Heart right ventricle (tissue), 16 donors: ENCODE measurements around the gene CALD1. TPM values are rescaled to one million over a fixed set of nuclear protein-coding genes. Genes with fewer than 3 reads are reported as not detected.

Experiments
- ATAC-seq, 8 donors: fragments of 200-7000 bp; cut with Tn5 transposase; one replicate each; pipeline ENCODE4 v1.9.1; 2020; ENCODE audit warnings: mild to moderate bottlenecking in 8 of 8, moderate library complexity in 8 of 8, moderate number of reproducible peaks in 1 of 8
- DNase-seq, 2 donors: peaks; one replicate each; pipeline ENCODE4 v3.0.0-alpha.2; 2020
- H3K27ac ChIP-seq, 10 donors: fragments of 200-600 bp; sonication (generic) in 2 of 10; one replicate each; pipeline versions ENCODE4 v1.5.0 to v1.8.0; 2020 to 2022; ENCODE audit warnings: mild to moderate bottlenecking in 3 of 10
- H3K27me3 ChIP-seq, 7 donors: fragments of 200-600 bp; one replicate each; pipeline ENCODE4 v1.8.0; 2021 to 2022; ENCODE audit warnings: mild to moderate bottlenecking in 2 of 7
- H3K36me3 ChIP-seq, 9 donors: fragments of 200-600 bp; sonication (generic) in 1 of 9; one replicate each; pipeline versions ENCODE4 v1.5.0 to v1.8.0; 2020 to 2022; ENCODE audit warnings: mild to moderate bottlenecking in 2 of 9
- H3K4me1 ChIP-seq, 9 donors: fragments of 200-600 bp; sonication (generic) in 1 of 9; one replicate each; pipeline versions ENCODE4 v1.5.0 to v1.8.0; 2020 to 2022; ENCODE audit warnings: mild to moderate bottlenecking in 4 of 9
- H3K4me3 ChIP-seq, 10 donors: fragments of 200-600 bp; sonication (generic) in 2 of 10; one replicate each; pipeline versions ENCODE4 v1.5.0 to v1.8.0; 2020 to 2022; ENCODE audit warnings: mild to moderate bottlenecking in 7 of 10, moderate library complexity in 2 of 10
- H3K9me3 ChIP-seq, 11 donors: fragments of 200-600 bp in 10 of 11; sonication (generic) in 2 of 11; one replicate each; pipeline versions ENCODE4 v1.5.0 to v1.8.0; 2013 to 2022; ENCODE audit warnings: mild to moderate bottlenecking in 2 of 11, control low read depth in 1 of 11, moderate library complexity in 1 of 11
- WGBS, 2 donors: extraction: QIAGEN DNeasy Blood & Tissue Kit; methylation state at CpG; one replicate each; pipeline ENCODE4 v1.1.7; 2013; ENCODE audit warnings: inconsistent platforms in 1 of 2; 5-methylcytosine and 5-hydroxymethylcytosine counted together
- intact Hi-C, 10 donors: fragments of 100-400 bp; cut with DNase I; formaldehyde crosslinking; loops; one replicate each; pipeline versions ENCODE4 v1.11.1 to v1.14.2; 2022
- polyA plus RNA-seq, 2 donors: library from polyadenylated mRNA; stranded (reverse); fragments of 200-250 nt; gene quantifications; one replicate each; pipeline ENCODE4 v1.2.3, GENCODE V29; 2013
- total RNA-seq, 10 donors: library from RNA; stranded (reverse); fragmentation: NEBNext Ultra II Directional in 3 of 10; extraction: Animal tissue kit (Norgen Biotek cat#: 25700) in 3 of 10; gene quantifications; one replicate each; pipeline versions ENCODE4 v1.2.1 to v1.2.4, GENCODE V29; 2021 to 2023
- TF ChIP-seq, protein P1 (sequence below), 9 donors: fragments of 200-600 bp; sonication (generic) in 2 of 9; IDR thresholded peaks; one replicate each; pipeline versions ENCODE4 v1.5.0 to v1.8.0; 2021 to 2022; ENCODE audit warnings: antibody characterized with exemption in 9 of 9, mild to moderate bottlenecking in 5 of 9, moderate library complexity in 1 of 9
- donor health status: Arrhythmogenic right ventricular cardiomyopathy.
- donor health status: ischemic (EF 13 %, LVEDD 7.1; RV severe dilation, severe dysfunction).
- donor health status: healthy with polysubstance abuse.
- donor health status: DM: no; HTN: yes; CAD: no.
- donor health status: DM: no; HTN: no; CAD: no.
- donor health status: ischemic (EF 25% LVEDD 6.9; RV normal size, moderate dysfunction).
- donor health status: ischemic (EF 25% LVEDD 5.7; RV mildly dilated, moderate dysfunction).
- donor health status: healthy.
- donor health status: DM: yes; HTN: yes; CAD: no.
- donor health status: Ischemic cardiomyopathy.
- donor health status: ischemic (EF 35%, LVEDD 5.7; RV mildly dilated, moderate dysfunction).
- donor health status: nonischemic (EF 11% LVEDD 7.7; RV severe dilation, severe dysfunction).
- donor health status: DM: yes; HTN: yes; CAD: no.
- donor health status: PGD.
- donor health status: ischemic (EF 29% LVEDD 5.4; RV normal size, mild dysfunction).
- donor health status: nonischemic (EF 23%, LVEDD 6.1; RV moderate dilation, normal function).

CALD1 gene
- total and polyA plus RNA-seq, 12 donors, result 69.9 to 180 (median 126) TPM

GRCh38 chr7:134932707-134933370 is 153.4 kb downstream of the CALD1 start:
- DNase-seq, result peak; percentile 53 to 54
- peaks cover 0 to 81% (median 54%) of the 10 kb centered on the region in 9 donors for H3K4me1 ChIP-seq
- H3K4me3 ChIP-seq, result peak overlapping the region in 5 of 10 donors; percentile 2 to 16 (median 8)
- intact Hi-C loops, result loop anchor here in 6 of 10 donors (5.0 to 10.0 kb wide), 5 partner anchors 41 to 238 kb away; no protein-coding TSS in a partner anchor
- peaks cover 0 to 81% (median 17%) of the 10 kb centered on the region in 9 donors for H3K36me3 ChIP-seq
- H3K27ac ChIP-seq, result peak overlapping the region in 9 of 10 donors; percentile 41 to 81 (median 67)
- peak; percentile 56 to 85 (median 80) for ATAC-seq
- 53 to 57% methylated on average over 17 of the region's 17 CpGs for WGBS, 2 donors
- H3K9me3 ChIP-seq, result no peaks in the 10 kb centered on the region
- H3K27me3 ChIP-seq, result no peaks in the 10 kb centered on the region
- TF ChIP-seq, protein P1, sequence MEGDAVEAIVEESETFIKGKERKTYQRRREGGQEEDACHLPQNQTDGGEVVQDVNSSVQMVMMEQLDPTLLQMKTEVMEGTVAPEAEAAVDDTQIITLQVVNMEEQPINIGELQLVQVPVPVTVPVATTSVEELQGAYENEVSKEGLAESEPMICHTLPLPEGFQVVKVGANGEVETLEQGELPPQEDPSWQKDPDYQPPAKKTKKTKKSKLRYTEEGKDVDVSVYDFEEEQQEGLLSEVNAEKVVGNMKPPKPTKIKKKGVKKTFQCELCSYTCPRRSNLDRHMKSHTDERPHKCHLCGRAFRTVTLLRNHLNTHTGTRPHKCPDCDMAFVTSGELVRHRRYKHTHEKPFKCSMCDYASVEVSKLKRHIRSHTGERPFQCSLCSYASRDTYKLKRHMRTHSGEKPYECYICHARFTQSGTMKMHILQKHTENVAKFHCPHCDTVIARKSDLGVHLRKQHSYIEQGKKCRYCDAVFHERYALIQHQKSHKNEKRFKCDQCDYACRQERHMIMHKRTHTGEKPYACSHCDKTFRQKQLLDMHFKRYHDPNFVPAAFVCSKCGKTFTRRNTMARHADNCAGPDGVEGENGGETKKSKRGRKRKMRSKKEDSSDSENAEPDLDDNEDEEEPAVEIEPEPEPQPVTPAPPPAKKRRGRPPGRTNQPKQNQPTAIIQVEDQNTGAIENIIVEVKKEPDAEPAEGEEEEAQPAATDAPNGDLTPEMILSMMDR (IDR thresholded peaks at IDR 0.05), result no peak

DNA sequence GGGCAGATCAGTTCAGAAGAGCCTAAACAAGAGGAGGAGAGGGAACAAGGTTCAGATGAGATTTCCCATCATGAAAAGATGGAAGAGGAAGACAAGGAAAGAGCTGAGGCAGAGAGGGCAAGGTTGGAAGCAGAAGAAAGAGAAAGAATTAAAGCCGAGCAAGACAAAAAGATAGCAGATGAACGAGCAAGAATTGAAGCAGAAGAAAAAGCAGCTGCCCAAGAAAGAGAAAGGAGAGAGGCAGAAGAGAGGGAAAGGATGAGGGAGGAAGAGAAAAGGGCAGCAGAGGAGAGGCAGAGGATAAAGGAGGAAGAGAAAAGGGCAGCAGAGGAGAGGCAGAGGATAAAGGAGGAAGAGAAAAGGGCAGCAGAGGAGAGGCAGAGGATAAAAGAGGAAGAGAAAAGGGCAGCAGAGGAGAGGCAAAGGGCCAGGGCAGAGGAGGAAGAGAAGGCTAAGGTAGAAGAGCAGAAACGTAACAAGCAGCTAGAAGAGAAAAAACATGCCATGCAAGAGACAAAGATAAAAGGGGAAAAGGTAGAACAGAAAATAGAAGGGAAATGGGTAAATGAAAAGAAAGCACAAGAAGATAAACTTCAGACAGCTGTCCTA is 154.1 kb downstream of the CALD1 start:
- Histone ChIP-seq H3K27ac (peak overlapping the region in 9 of 10 donors; percentile 41 to 81 (median 67)), H3K36me3 (peaks cover 0 to 83% (median 17%) of the 10 kb centered on the region in 9 donors), H3K27me3 (no peaks in the 10 kb centered on the region), H3K9me3 (no peaks in the 10 kb centered on the region), H3K4me3 (peak overlapping the region in 4 of 10 donors; percentile 6 to 16 (median 11)), H3K4me1 (peaks cover 0 to 83% (median 59%) of the 10 kb centered on the region in 9 donors)
- intact Hi-C loops, result loop anchor here in 6 of 10 donors (5.0 to 10.0 kb wide), 5 partner anchors 41 to 239 kb away; no protein-coding TSS in a partner anchor
- DNase-seq, result no peak
- no peak for ATAC-seq
- TF ChIP-seq, protein P1 (IDR thresholded peaks at IDR 0.05), result no peak
- 81 to 85% methylated on average over 3 of the region's 3 CpGs for WGBS, 2 donors

DNA sequence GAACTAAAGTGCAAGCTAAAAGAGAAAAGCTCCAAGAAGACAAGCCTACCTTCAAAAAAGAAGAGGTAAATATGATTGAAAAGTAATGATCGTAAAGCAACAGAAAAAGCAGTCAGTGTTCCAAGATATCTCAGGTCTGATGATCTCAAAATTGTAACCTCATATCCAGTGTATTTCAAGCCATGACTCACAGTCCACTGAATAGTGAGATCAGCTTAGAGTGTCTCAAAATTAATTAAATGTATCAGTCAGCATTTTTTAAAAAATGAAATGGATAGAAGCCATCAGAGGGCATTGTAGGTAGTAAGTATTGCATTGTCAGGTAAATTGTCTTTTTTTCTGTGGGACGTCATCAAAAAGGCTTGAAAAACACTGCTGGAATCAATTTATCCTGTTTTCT is 156.3 kb downstream of the CALD1 start:
- Histone ChIP-seq H3K27me3 (no peaks in the 10 kb centered on the region), H3K4me1 (peaks cover 0 to 83% (median 58%) of the 10 kb centered on the region in 9 donors), H3K36me3 (peaks cover 0 to 73% (median 17%) of the 10 kb centered on the region in 9 donors), H3K27ac (peak overlapping the region in 5 of 10 donors; percentile 2 to 80 (median 42)), H3K4me3 (no peak overlapping the region), H3K9me3 (no peaks in the 10 kb centered on the region)
- TF ChIP-seq, protein P1 (IDR thresholded peaks at IDR 0.05), result no peak
- 89 to 93% methylated on average over 2 of the region's 2 CpGs for WGBS, 2 donors
- peak in 1 of 8 donors; percentile 40 for ATAC-seq
- intact Hi-C loops, result loop anchor here in 5 of 10 donors (5.0 to 10.0 kb wide), 5 partner anchors 43 to 241 kb away; no protein-coding TSS in a partner anchor
- no peak for DNase-seq

GRCh38 chr7:134936893-134937510 is 157.6 kb downstream of the CALD1 start:
- H3K4me3 ChIP-seq, result no peak overlapping the region
- TF ChIP-seq, protein P1 (IDR thresholded peaks at IDR 0.05), result no peak
- no peak for DNase-seq
- peaks cover 0 to 81% (median 17%) of the 10 kb centered on the region in 9 donors for H3K36me3 ChIP-seq
- no peaks in the 10 kb centered on the region for H3K27me3 ChIP-seq
- intact Hi-C loops, result loop anchor here in 5 of 10 donors (5.0 to 10.0 kb wide), 5 partner anchors 45 to 242 kb away; no protein-coding TSS in a partner anchor
- WGBS, 2 donors, result 50 to 63% methylated on average over 3 of the region's 3 CpGs
- ATAC-seq, result no peak
- peak overlapping the region in 6 of 10 donors; percentile 14 to 80 (median 34) for H3K27ac ChIP-seq
- no peaks in the 10 kb centered on the region for H3K9me3 ChIP-seq
- peaks cover under 1 to 82% (median 58%) of the 10 kb centered on the region in 9 donors for H3K4me1 ChIP-seq
